ENCODE data around the gene DYSF.

- TF ChIP-seq CTCF (IDR thresholded peaks at IDR 0.05) (no peak), SIN3A (IDR thresholded peaks at IDR 0.05; ENCODE audit: borderline replicate concordance, insufficient read depth, low read depth, low read length) (no peak)
Observed at GRCh38 chr2:71611781-71612527, 158.6 kb downstream of the DYSF start.
